NCI-H1694 (cell line): ENCODE results near the gene DRAP1.
A peak's percentile ranks its signal among the peaks of the same experiment; 100 is the strongest.

Experiments used
- DNase-seq: peaks from one replicate; lab custom pipeline; 2025; lab: John Stamatoyannopoulos, UW

The DRAP1 gene

GRCh38 chr11:65903715-65904114 is 15.5 kb upstream of the DRAP1 start:
- no peak for DNase-seq

- no peak for DNase-seq
Measured at GRCh38 chr11:65906602-65907001, 12.6 kb upstream of the DRAP1 start.

GRCh38 chr11:65907878-65908277 is 11.3 kb upstream of the DRAP1 start:
- DNase-seq: no peak

- DNase-seq: peak; percentile 57
Measured at GRCh38 chr11:65911682-65912568, 7.3 kb upstream of the DRAP1 start.

- DNase-seq: no peak
Measured at GRCh38 chr11:65912845-65913244, 6.4 kb upstream of the DRAP1 start.

GRCh38 chr11:65915101-65915820 is 4.0 kb upstream of the DRAP1 start:
- no peak for DNase-seq

GRCh38 chr11:65915821-65916251 is 3.4 kb upstream of the DRAP1 start:
- no peak for DNase-seq

- DNase-seq: no peak
Measured at GRCh38 chr11:65916391-65916790, 2.8 kb upstream of the DRAP1 start.

- no peak for DNase-seq
Measured at GRCh38 chr11:65917077-65917433, 2.2 kb upstream of the DRAP1 start.

- DNase-seq: no peak
Measured at GRCh38 chr11:65917434-65918210, 1.6 kb upstream of the DRAP1 start.

GRCh38 chr11:65918211-65919140 is 750 bp upstream of the DRAP1 start, which contains the start of gene C11orf68:
Gene C11orf68, minus strand, starts transcription at chr11:65919062. Its CDS starts 31 bp downstream, at chr11:65919031.
- no peak for DNase-seq

- no peak for DNase-seq
Measured at GRCh38 chr11:65919573-65920371, 546 bp downstream of the DRAP1 start.

- DNase-seq: no peak
Measured at GRCh38 chr11:65920372-65920802, 1.2 kb downstream of the DRAP1 start.

GRCh38 chr11:65921033-65921555 is 1.9 kb downstream of the DRAP1 start:
- no peak for DNase-seq

GRCh38 chr11:65921876-65922275 is 2.6 kb downstream of the DRAP1 start:
- no peak for DNase-seq

- DNase-seq: no peak
Measured at GRCh38 chr11:65922565-65922964, 3.3 kb downstream of the DRAP1 start.

- no peak for DNase-seq
Measured at GRCh38 chr11:65925397-65925796, 6.2 kb downstream of the DRAP1 start.

GRCh38 chr11:65927904-65928397 is 8.7 kb downstream of the DRAP1 start:
- DNase-seq: no peak

- DNase-seq: no peak
Measured at GRCh38 chr11:65928667-65929066, 9.4 kb downstream of the DRAP1 start.
